ENCODE results near the gene GXYLT2.

GXYLT2 gene

DNA sequence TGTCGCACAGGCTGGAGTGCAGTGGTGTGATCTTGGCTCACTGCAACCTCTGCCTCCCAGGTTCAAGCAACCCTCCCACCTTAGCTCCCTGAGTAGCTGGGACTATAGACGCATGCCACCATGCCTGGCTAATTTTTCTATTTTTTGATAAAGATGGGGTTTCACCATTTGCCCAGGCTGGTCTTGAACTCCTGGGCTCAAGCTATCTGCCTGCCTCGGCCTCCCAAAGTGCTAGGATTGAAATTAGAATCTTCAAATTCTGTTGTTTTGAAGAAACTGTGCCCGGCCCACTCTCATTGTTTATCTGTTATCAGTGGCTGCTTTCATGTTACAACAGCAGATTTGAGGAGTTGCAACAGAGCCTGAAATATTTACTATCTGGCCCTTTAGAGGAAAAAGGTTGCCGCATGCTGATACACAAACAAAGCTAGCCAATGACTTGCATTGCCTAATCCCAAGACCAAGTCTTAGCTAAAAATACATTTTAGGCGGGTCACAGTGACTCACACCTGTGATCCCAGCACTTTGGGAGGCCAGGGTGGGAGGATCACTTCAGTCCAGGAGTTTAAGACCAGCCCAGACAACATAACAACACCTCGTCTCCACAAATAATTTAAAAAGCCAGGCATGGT, 65.6 kb downstream of the GXYLT2 start:
- Histone ChIP-seq H3K27ac (ENCODE audit: low read length) (no peak overlapping the region), H3K79me2 (ENCODE audit: insufficient read depth, low read length) (peaks cover 22% of the 10 kb centered on the region), H3K4me1 (ENCODE audit: insufficient read depth, low read length) (no peaks in the 10 kb centered on the region), H3K9me3 (ENCODE audit: insufficient read depth, low read length, severe bottlenecking) (no peaks in the 10 kb centered on the region), H3K27me3 (ENCODE audit: insufficient read depth, low read length, poor library complexity) (no peaks in the 10 kb centered on the region), H4K20me1 (ENCODE audit: insufficient read depth, low read length) (peaks cover 3% of the 10 kb centered on the region; the same call in 1 of the 2 replicates), H3K9ac (ENCODE audit: low read depth, low read length) (no peak overlapping the region), H3K36me3 (ENCODE audit: insufficient read depth, low read length) (peaks cover 42% of the 10 kb centered on the region), H3K4me3 (ENCODE audit: low read depth in 1 of 2, low read length in 2 of 2) (no peak overlapping the region), H3K4me2 (ENCODE audit: insufficient read depth, low read length) (no peak overlapping the region), H2AFZ (ENCODE audit: low read depth, low read length) (no peak overlapping the region)
- TF ChIP-seq EZH2 (IDR thresholded peaks at IDR 0.05; ENCODE audit: borderline replicate concordance, low read depth, low read length, severe bottlenecking) (no peak), CTCF (IDR thresholded peaks at IDR 0.05; ENCODE audit: borderline replicate concordance, extremely low read depth, low read length, poor library complexity, severe bottlenecking) (no peak)
- DNase-seq (no peak), ATAC-seq (ENCODE audit: insufficient read depth, low read depth) (no peak)

DNA sequence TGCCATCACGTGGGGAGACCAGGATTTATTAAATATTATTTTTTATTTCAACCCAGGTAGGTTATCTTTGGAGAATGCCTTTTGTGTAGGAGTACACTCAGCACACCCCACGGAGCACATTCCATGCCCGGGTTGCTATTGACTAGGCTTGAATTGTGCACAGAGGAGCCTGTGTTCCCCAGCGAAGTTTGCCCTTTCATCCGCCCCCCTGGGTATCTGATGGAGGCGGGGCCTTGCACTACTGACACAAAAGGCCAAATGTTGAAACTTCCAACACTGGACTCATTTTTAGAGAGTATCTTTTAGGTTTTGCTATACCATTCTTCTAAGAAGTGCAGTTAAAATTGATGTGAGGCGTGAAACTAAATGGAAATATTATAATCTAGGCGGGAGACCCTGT, 69.5 kb downstream of the GXYLT2 start:
- peaks cover 8% of the 10 kb centered on the region for H3K79me2 ChIP-seq (ENCODE audit: insufficient read depth, low read length)
- DNase-seq, result no peak
- no peak overlapping the region for H3K27ac ChIP-seq (ENCODE audit: low read length)
- H3K9ac ChIP-seq (ENCODE audit: low read depth, low read length), result no peak overlapping the region
- no peaks in the 10 kb centered on the region for H3K9me3 ChIP-seq (ENCODE audit: insufficient read depth, low read length, severe bottlenecking)
- H4K20me1 ChIP-seq (ENCODE audit: insufficient read depth, low read length), result 0 out of 2 replicates have a peak, but pooled peaks cover 3% of the 10 kb centered on the region
- no peak overlapping the region for H3K4me2 ChIP-seq (ENCODE audit: insufficient read depth, low read length)
- no peak for ATAC-seq (ENCODE audit: insufficient read depth, low read depth)
- TF ChIP-seq CTCF (IDR thresholded peaks at IDR 0.05; ENCODE audit: borderline replicate concordance, extremely low read depth, low read length, poor library complexity, severe bottlenecking), result no peak
- no peak for TF ChIP-seq EZH2 (IDR thresholded peaks at IDR 0.05; ENCODE audit: borderline replicate concordance, low read depth, low read length, severe bottlenecking)
- no peak overlapping the region for H2AFZ ChIP-seq (ENCODE audit: low read depth, low read length)
- H3K4me1 ChIP-seq (ENCODE audit: insufficient read depth, low read length), result no peaks in the 10 kb centered on the region
- no peak overlapping the region for H3K4me3 ChIP-seq (ENCODE audit: low read depth in 1 of 2, low read length in 2 of 2)
- H3K27me3 ChIP-seq (ENCODE audit: insufficient read depth, low read length, poor library complexity), result no peaks in the 10 kb centered on the region
- peaks cover 66% of the 10 kb centered on the region for H3K36me3 ChIP-seq (ENCODE audit: insufficient read depth, low read length)

DNA sequence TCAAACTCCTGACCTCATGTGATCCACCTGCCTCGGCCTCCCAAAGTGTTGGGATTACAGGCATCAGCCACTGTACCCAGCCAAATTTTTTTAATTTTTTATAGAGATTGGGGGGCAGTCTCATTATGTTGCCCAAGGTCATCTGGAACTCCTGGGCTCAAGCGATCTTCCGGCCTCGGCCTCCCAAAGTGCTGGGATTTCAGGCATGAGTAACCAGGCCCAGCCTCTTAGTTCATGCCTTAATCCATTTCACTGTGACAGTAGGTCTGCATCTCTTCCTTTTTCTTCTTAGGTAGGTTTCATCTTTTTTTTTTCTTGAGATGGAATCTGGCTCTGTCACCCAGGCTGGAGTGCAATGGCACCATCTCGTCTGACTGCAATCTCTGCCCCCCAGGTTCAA, 71.5 kb downstream of the GXYLT2 start:
- Histone ChIP-seq H3K27me3 (ENCODE audit: insufficient read depth, low read length, poor library complexity) (no peaks in the 10 kb centered on the region), H3K36me3 (ENCODE audit: insufficient read depth, low read length) (peaks cover 65% of the 10 kb centered on the region), H3K4me2 (ENCODE audit: insufficient read depth, low read length) (no peak overlapping the region), H3K4me1 (ENCODE audit: insufficient read depth, low read length) (no peaks in the 10 kb centered on the region), H4K20me1 (ENCODE audit: insufficient read depth, low read length) (0 out of 2 replicates have a peak, but pooled peaks cover 3% of the 10 kb centered on the region), H3K9ac (ENCODE audit: low read depth, low read length) (no peak overlapping the region), H3K79me2 (ENCODE audit: insufficient read depth, low read length) (no peaks in the 10 kb centered on the region), H3K4me3 (ENCODE audit: low read depth in 1 of 2, low read length in 2 of 2) (no peak overlapping the region), H3K9me3 (ENCODE audit: insufficient read depth, low read length, severe bottlenecking) (no peaks in the 10 kb centered on the region), H3K27ac (ENCODE audit: low read length) (no peak overlapping the region), H2AFZ (ENCODE audit: low read depth, low read length) (no peak overlapping the region)
- DNase-seq (no peak), ATAC-seq (ENCODE audit: insufficient read depth, low read depth) (no peak)
- TF ChIP-seq CTCF (IDR thresholded peaks at IDR 0.05; ENCODE audit: borderline replicate concordance, extremely low read depth, low read length, poor library complexity, severe bottlenecking) (no peak), EZH2 (IDR thresholded peaks at IDR 0.05; ENCODE audit: borderline replicate concordance, low read depth, low read length, severe bottlenecking) (no peak)

Data from DND-41 (cell line).